Ascending aorta (tissue), 2 donors: Measurements from ENCODE around the gene TMEM44. TPM values are rescaled to one million over a fixed set of nuclear protein-coding genes. Genes with fewer than 3 reads are reported as not detected.

Experiments used
- DNase-seq, 2 donors: peaks; one replicate each; pipeline ENCODE4 v3.0.0-alpha.2; 2019; ENCODE audit warnings: low spot score in 2 of 2
- H3K27ac ChIP-seq, 2 donors: fragments of 200-600 bp; sonication (generic); one replicate each; pipeline ENCODE4 v1.5.1; 2016 to 2017; ENCODE audit warnings: mild to moderate bottlenecking in 1 of 2
- H3K27me3 ChIP-seq: fragments of 200-600 bp; sonication (generic); one replicate; pipeline ENCODE4 v1.5.1; 2017
- H3K36me3 ChIP-seq, 2 donors: fragments of 200-600 bp; sonication (generic); one replicate each; pipeline ENCODE4 v1.5.1; 2016
- H3K4me1 ChIP-seq, 2 donors: fragments of 200-600 bp; sonication (generic); one replicate each; pipeline ENCODE4 v1.5.1; 2016 to 2017; ENCODE audit warnings: mild to moderate bottlenecking in 1 of 2
- H3K4me3 ChIP-seq, 2 donors: fragments of 200-600 bp; sonication (generic); one replicate each; pipeline ENCODE4 v1.5.1; 2016 to 2017; ENCODE audit warnings: mild to moderate bottlenecking in 1 of 2
- H3K9me3 ChIP-seq, 2 donors: fragments of 200-600 bp; sonication (generic); one replicate each; pipeline ENCODE4 v1.5.1; 2016
- intact Hi-C: fragments of 100-400 bp; cut with DNase I; formaldehyde crosslinking; loops from one replicate; pipeline ENCODE4 v1.15.1; 2023
- total RNA-seq: library from RNA; depleted of rRNA; stranded (reverse); fragments of >200 nt; gene quantifications from one replicate; pipeline ENCODE4 v1.1.0, GENCODE V29; 2016
- TF ChIP-seq, protein P1 (sequence below), 3 experiments: fragments of 200-600 bp in 2 of 3; fragments of 450-650 bp in 1 of 3; sonication (generic) in 2 of 3; IDR thresholded peaks; one replicate each; pipeline ENCODE4 v1.5.1; 2016 to 2019; ENCODE audit warnings: antibody characterized with exemption in 3 of 3, mild to moderate bottlenecking in 1 of 3, moderate library complexity in 1 of 3

The TMEM44 gene
- total RNA-seq, 1 donor from 2014 or later = 2.6 TPM

DNA sequence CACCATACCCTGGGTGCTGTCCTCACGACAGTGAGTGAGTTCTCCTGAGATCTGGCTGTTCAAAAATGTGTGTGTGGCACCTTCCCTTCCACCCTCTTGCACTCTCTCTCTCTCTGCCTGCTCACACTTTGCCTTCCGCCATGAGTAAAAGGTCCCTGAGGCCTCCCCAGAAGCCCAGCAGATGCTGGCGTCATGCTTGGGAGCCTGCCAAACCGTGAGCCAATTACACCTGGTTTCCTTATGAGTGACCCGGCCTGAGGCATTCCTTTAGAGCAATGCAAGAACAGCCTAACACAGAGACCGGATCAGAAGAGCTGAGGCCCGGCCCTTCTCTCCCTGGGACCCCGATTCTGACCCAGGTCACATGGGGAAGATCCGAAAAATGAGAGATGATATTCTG lies 15.4 kb downstream of the TMEM44 start:
- no peak for DNase-seq
- Histone ChIP-seq H3K4me3 (no peak overlapping the region), H3K36me3 (no peaks in the 10 kb centered on the region), H3K27ac (no peak overlapping the region), H3K27me3 (no peaks in the 10 kb centered on the region), H3K4me1 (no peaks in the 10 kb centered on the region), H3K9me3 (no peaks in the 10 kb centered on the region)
- intact Hi-C loops = no loop called here
- TF ChIP-seq, protein P1, sequence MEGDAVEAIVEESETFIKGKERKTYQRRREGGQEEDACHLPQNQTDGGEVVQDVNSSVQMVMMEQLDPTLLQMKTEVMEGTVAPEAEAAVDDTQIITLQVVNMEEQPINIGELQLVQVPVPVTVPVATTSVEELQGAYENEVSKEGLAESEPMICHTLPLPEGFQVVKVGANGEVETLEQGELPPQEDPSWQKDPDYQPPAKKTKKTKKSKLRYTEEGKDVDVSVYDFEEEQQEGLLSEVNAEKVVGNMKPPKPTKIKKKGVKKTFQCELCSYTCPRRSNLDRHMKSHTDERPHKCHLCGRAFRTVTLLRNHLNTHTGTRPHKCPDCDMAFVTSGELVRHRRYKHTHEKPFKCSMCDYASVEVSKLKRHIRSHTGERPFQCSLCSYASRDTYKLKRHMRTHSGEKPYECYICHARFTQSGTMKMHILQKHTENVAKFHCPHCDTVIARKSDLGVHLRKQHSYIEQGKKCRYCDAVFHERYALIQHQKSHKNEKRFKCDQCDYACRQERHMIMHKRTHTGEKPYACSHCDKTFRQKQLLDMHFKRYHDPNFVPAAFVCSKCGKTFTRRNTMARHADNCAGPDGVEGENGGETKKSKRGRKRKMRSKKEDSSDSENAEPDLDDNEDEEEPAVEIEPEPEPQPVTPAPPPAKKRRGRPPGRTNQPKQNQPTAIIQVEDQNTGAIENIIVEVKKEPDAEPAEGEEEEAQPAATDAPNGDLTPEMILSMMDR (IDR thresholded peaks at IDR 0.05) = no peak

DNA sequence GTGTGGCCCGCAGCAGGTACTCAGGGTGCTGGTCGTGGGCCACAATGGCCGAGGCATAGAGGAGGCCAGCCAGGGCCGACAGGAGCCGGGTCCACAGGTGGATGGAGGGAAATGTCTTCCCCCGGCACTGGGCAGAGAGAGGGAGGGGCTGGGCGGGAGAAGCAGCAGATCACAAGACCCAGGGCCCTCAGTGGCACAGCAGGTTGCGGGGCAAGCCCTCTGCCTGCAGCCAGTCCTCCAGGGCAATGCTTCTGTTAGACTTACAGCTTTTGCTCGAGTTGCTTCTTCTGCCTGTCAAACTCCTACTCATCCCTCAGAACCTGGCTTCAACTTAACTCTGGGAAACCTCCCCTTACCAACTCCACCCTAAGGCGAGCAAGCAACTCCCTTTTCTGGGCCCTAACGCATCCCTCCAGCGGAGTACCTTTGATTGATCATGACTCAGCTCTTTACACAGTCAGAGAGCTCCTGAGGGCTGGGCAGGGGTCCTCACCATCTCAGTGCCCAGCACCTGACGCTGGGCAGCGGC lies 16.0 kb downstream of the TMEM44 start:
- TF ChIP-seq, protein P1 (IDR thresholded peaks at IDR 0.05) = no peak
- no peak for DNase-seq
- Histone ChIP-seq H3K27me3 (no peaks in the 10 kb centered on the region), H3K27ac (no peak overlapping the region), H3K4me3 (no peak overlapping the region), H3K36me3 (no peaks in the 10 kb centered on the region), H3K9me3 (no peaks in the 10 kb centered on the region), H3K4me1 (no peaks in the 10 kb centered on the region)
- intact Hi-C loops = no loop called here

DNA sequence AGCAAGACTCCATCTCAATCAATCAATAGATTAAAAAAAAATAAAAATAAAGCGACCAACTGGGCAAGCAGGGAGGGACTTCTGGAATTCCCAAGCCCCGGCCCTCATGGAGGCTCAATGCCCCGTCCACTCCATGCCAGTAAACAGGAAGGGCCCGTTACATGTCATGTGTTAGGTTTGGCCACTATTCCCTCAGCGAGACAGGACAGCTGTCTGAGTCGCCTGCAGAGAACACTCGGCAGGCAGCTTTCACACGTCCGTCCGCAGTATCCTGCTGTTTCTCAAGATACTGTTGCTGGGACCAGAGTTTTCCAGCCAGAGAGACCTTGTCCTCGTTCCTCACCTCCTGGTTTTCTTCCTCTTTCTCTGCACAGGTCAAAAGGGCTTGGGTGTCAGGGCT lies 18.0 kb downstream of the TMEM44 start:
- Histone ChIP-seq H3K4me1 (no peaks in the 10 kb centered on the region), H3K27me3 (no peaks in the 10 kb centered on the region), H3K4me3 (no peak overlapping the region), H3K27ac (no peak overlapping the region), H3K36me3 (no peaks in the 10 kb centered on the region), H3K9me3 (no peaks in the 10 kb centered on the region)
- intact Hi-C loops = no loop called here
- DNase-seq = no peak
- TF ChIP-seq, protein P1 (IDR thresholded peaks at IDR 0.05) = no peak

DNA sequence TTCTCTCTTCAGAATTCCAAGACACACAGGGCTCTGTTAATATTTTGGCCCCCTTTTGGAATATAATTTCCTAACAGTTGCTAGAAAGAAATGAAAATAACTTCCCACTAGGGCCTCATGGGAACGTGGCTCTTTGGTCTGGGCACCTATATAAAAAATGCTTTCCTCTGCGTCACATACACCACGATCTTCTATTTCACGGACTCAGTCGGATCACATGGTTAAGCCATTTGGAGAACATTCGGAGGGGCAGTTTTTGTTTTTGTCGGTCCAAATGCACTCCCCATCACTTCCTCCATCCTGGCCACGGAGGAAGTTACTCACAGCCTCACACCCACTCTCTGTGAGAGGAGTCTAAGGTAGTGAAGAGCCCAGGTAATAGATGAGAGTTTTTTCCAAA lies 21.0 kb downstream of the TMEM44 start:
- intact Hi-C loops = no loop called here
- DNase-seq = no peak
- TF ChIP-seq, protein P1 (IDR thresholded peaks at IDR 0.05) = no peak
- Histone ChIP-seq H3K36me3 (no peaks in the 10 kb centered on the region), H3K9me3 (no peaks in the 10 kb centered on the region), H3K4me3 (no peak overlapping the region), H3K4me1 (no peaks in the 10 kb centered on the region), H3K27ac (no peak overlapping the region), H3K27me3 (no peaks in the 10 kb centered on the region)

DNA sequence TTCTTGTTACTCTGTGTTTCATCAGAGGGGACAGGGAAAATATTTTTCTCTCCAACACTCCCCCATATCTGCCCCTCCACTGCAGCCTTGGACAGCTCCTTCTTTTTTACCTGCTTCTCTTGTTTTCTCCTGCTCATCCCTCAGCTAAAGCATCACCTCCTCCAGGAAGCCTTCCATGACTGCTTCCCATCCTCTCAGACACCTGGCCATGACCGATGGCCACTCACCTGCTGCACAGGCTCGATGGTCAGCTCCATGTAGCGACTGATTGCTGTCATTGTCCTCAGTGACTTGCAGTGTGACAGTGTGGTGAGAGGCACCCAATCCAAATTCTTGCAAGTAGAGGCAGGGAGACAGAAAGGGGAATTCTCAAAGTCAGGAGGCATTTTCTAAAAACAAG lies 22.5 kb downstream of the TMEM44 start:
- TF ChIP-seq, protein P1 (IDR thresholded peaks at IDR 0.05) = no peak
- no peaks in the 10 kb centered on the region for H3K4me1 ChIP-seq
- H3K4me3 ChIP-seq = no peak overlapping the region
- intact Hi-C loops = no loop called here
- no peak overlapping the region for H3K27ac ChIP-seq
- H3K36me3 ChIP-seq = no peaks in the 10 kb centered on the region
- H3K27me3 ChIP-seq = no peaks in the 10 kb centered on the region
- no peak for DNase-seq
- H3K9me3 ChIP-seq = no peaks in the 10 kb centered on the region

DNA sequence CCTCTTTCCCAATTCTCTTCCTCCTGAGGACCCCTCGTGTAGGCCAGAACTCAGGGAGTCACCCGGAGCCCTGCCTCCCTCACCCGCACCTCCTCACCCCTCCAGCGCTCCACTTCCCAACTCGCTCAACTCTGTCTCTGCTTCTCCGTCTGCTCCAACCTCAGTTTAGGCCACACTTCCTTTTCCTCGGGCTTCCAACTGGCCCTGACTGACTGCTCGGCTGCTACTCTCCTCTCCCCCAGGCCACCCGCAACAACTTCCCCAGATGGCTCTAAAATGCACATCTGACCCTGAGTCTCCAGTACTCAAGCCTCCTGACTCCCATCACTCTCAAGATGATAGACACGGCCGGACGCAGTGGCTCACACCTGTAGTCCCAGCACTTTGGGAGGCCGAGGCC lies 23.6 kb downstream of the TMEM44 start:
- H3K9me3 ChIP-seq = no peaks in the 10 kb centered on the region
- no peak overlapping the region for H3K4me3 ChIP-seq
- DNase-seq = no peak
- H3K36me3 ChIP-seq = no peaks in the 10 kb centered on the region
- H3K4me1 ChIP-seq = no peaks in the 10 kb centered on the region
- intact Hi-C loops = no loop called here
- TF ChIP-seq, protein P1 (IDR thresholded peaks at IDR 0.05) = no peak
- H3K27me3 ChIP-seq = no peaks in the 10 kb centered on the region
- no peak overlapping the region for H3K27ac ChIP-seq
